Pancreas (tissue), 10 donors: ENCODE measurements around the gene ABTB1. TPM values are rescaled to one million over a fixed set of nuclear protein-coding genes. Genes with fewer than 3 reads are reported as not detected.
A peak's percentile ranks its signal among the peaks of the same experiment; 100 is the strongest.

Experiments
- ATAC-seq, 4 donors: fragments of 200-7000 bp; cut with Tn5 transposase; one replicate each; pipeline versions ENCODE4 v1.8.0 to v1.9.1; 2020; ENCODE audit warnings: mild to moderate bottlenecking in 4 of 4, moderate library complexity in 4 of 4
- DNase-seq, 6 donors: peaks; one replicate each; pipeline ENCODE4 v3.0.0-alpha.2; 2020
- FAIRE-seq: peaks from 2 replicates; lab custom pipeline; 2012; peaks lifted over from hg19 to GRCh38; lab: Jason Lieb, UNC
- H3K27ac ChIP-seq, 4 donors: fragments of 200-600 bp; sonication (generic); 1 replicate in 3 of 4; 2 replicates in 1 of 4; pipeline versions ENCODE4 v1.5.0 to v1.8.0; 2020
- H3K27me3 ChIP-seq, 4 donors: fragments of 200-600 bp; one replicate each; pipeline ENCODE4 v1.8.0; 2021
- H3K36me3 ChIP-seq, 3 donors: fragments of 200-600 bp; sonication (generic) in 1 of 3; one replicate each; pipeline versions ENCODE4 v1.5.0 to v1.8.0; 2020 to 2021
- H3K4me1 ChIP-seq, 3 donors: fragments of 200-600 bp; one replicate each; pipeline ENCODE4 v1.8.0; 2021
- H3K4me3 ChIP-seq, 4 donors: fragments of 200-600 bp; sonication (generic) in 2 of 4; one replicate each; pipeline versions ENCODE4 v1.5.0 to v1.8.0; 2020 to 2021
- H3K9me3 ChIP-seq, 4 donors: fragments of 200-600 bp; one replicate each; pipeline ENCODE4 v1.8.0; 2021
- CTCF ChIP-seq, 4 donors: fragments of 200-600 bp; sonication (generic) in 3 of 4; IDR thresholded peaks; one replicate each; pipeline versions ENCODE4 v1.5.0 to v1.8.0; 2021; ENCODE audit warnings: antibody characterized with exemption in 4 of 4
- WGBS, 2 donors: extraction: QIAGEN DNeasy Blood & Tissue Kit; methylation state at CpG; one replicate each; pipeline ENCODE4 v1.1.7; 2013; 5-methylcytosine and 5-hydroxymethylcytosine counted together
- intact Hi-C, 3 donors: fragments of 100-400 bp; cut with DNase I; formaldehyde crosslinking; loops; one replicate each; pipeline versions ENCODE4 v1.11.1 to v1.14.2; 2022
- polyA plus RNA-seq, 2 donors: library from polyadenylated mRNA; stranded (reverse); fragments of 200-250 nt; gene quantifications; one replicate each; pipeline ENCODE4 v1.2.3, GENCODE V29; 2013
- total RNA-seq, 6 donors: library from RNA; stranded (reverse); fragmentation: NEBNext Ultra II Directional in 4 of 6; extraction: Animal tissue kit (Norgen Biotek cat#: 25700) in 4 of 6; gene quantifications; one replicate each; pipeline versions ENCODE4 v1.2.1 to v1.2.4, GENCODE V29; 2021 to 2023
- donor health status: healthy with polysubstance abuse.
- donor health status: DM: no; HTN: no; CAD: no; lungs with moderate emphysema.
- donor health status: DM: no; HTN: no; CAD: no.
- donor health status: control.
- donor health status: control.
- donor health status: Bipolar disorder and iron deficiency.
- donor health status: DM: yes; HTN: yes; CAD: no.
- donor health status: DM: no; HTN: no; CAD: no.
- donor health status: DM: no; HTN: no; CAD: no.
- donor health status: DM: yes; HTN: yes; CAD: no.

Gene ABTB1
- total and polyA plus RNA-seq, 8 donors, result 7.6 to 60.7 (median 17.2) TPM

- peaks cover 0 to 6% (median 0%) of the 10 kb centered on the region in 3 donors for H3K4me1 ChIP-seq
- peak in 5 of 6 donors; percentile 40 to 81 (median 56) for DNase-seq
- H3K9me3 ChIP-seq, result no peaks in the 10 kb centered on the region
- TF ChIP-seq CTCF (IDR thresholded peaks at IDR 0.05), result no peak
- intact Hi-C loops, result no loop called here
- no peak within 1 kb of the TSS for H3K27ac ChIP-seq
- no peaks in the 10 kb centered on the region for H3K27me3 ChIP-seq
- WGBS, 2 donors, result 5 to 9% methylated on average over 54 to 105 of the region's 105 CpGs
- peak; percentile 73 to 87 (median 82) for ATAC-seq
- peak within 1 kb of the TSS in 3 of 4 donors; percentile 14 to 58 (median 39) for H3K4me3 ChIP-seq
- FAIRE-seq, result no peak
- H3K36me3 ChIP-seq, result no peaks in the 10 kb centered on the region
Measured at GRCh38 chr3:127628788-127629466, 43.8 kb upstream of the ABTB1 start, which contains the start of gene PODXL2. PODXL2 (plus strand) TSS chr3:127629185; CDS start chr3:127629220, 35 bp downstream.

GRCh38 chr3:127629467-127630403 is 43.0 kb upstream of the ABTB1 start:
- Histone ChIP-seq H3K9me3 (no peaks in the 10 kb centered on the region), H3K4me1 (peaks cover 0 to 6% (median 0%) of the 10 kb centered on the region in 3 donors), H3K36me3 (no peaks in the 10 kb centered on the region), H3K27ac (no peak overlapping the region), H3K27me3 (no peaks in the 10 kb centered on the region), H3K4me3 (peak overlapping the region in 3 of 4 donors; percentile 14 to 58 (median 39))
- ATAC-seq (peak; percentile 21 to 49 (median 41)), FAIRE-seq (no peak), DNase-seq (peak in 1 of 6 donors; percentile 16)
- intact Hi-C loops, result no loop called here
- 18 to 27% methylated on average over 52 to 65 of the region's 65 CpGs for WGBS, 2 donors
- TF ChIP-seq CTCF (IDR thresholded peaks at IDR 0.05), result no peak

GRCh38 chr3:127630811-127631714 is 41.7 kb upstream of the ABTB1 start:
- TF ChIP-seq CTCF (IDR thresholded peaks at IDR 0.05), result no peak
- 81 to 82% methylated on average over 12 of the region's 12 CpGs for WGBS, 2 donors
- H3K4me1 ChIP-seq, result peaks cover 0 to 6% (median 0%) of the 10 kb centered on the region in 3 donors
- no peaks in the 10 kb centered on the region for H3K36me3 ChIP-seq
- no peak overlapping the region for H3K27ac ChIP-seq
- H3K9me3 ChIP-seq, result no peaks in the 10 kb centered on the region
- FAIRE-seq (no peak), DNase-seq (no peak), ATAC-seq (peak in 2 of 4 donors; percentile 18 to 39)
- no peaks in the 10 kb centered on the region for H3K27me3 ChIP-seq
- no peak overlapping the region for H3K4me3 ChIP-seq
- intact Hi-C loops, result no loop called here

GRCh38 chr3:127632035-127632820 is 40.5 kb upstream of the ABTB1 start:
- ATAC-seq, result no peak
- Histone ChIP-seq H3K27me3 (no peaks in the 10 kb centered on the region), H3K27ac (no peak overlapping the region), H3K4me3 (no peak overlapping the region), H3K36me3 (no peaks in the 10 kb centered on the region), H3K9me3 (no peaks in the 10 kb centered on the region), H3K4me1 (peaks cover 0 to 6% (median 0%) of the 10 kb centered on the region in 3 donors)
- 76 to 81% methylated on average over 8 of the region's 8 CpGs for WGBS, 2 donors
- intact Hi-C loops, result no loop called here
- no peak for TF ChIP-seq CTCF (IDR thresholded peaks at IDR 0.05)
- DNase-seq, result peak in 1 of 6 donors; percentile 28
- FAIRE-seq, result no peak
